Subcutaneous abdominal adipose tissue (tissue), 5 donors: ENCODE measurements around the gene CDX1.

Experiments
- H3K27ac ChIP-seq: one replicate; pipeline ENCODE4 v1.7.0; 2013; ENCODE audit warnings: low read depth, mild to moderate bottlenecking, inconsistent platforms, low read length, moderate library complexity
- H3K27me3 ChIP-seq, 5 donors: one replicate each; pipeline ENCODE4 v1.7.0; 2013; ENCODE audit warnings: low read length in 5 of 5, inconsistent platforms in 1 of 5; ENCODE audit not compliant: control insufficient read depth in 5 of 5, insufficient read depth in 4 of 5
- H3K36me3 ChIP-seq, 5 donors: one replicate each; pipeline ENCODE4 v1.7.0; 2013; ENCODE audit warnings: low read length in 5 of 5; ENCODE audit not compliant: control insufficient read depth in 5 of 5, insufficient read depth in 5 of 5
- H3K4me1 ChIP-seq, 5 donors: one replicate each; pipeline ENCODE4 v1.7.0; 2013; ENCODE audit warnings: low read length in 5 of 5, mild to moderate bottlenecking in 3 of 5, moderate library complexity in 1 of 5; ENCODE audit not compliant: control insufficient read depth in 5 of 5, insufficient read depth in 5 of 5
- H3K4me3 ChIP-seq, 5 donors: one replicate each; pipeline ENCODE4 v1.7.0; 2013; ENCODE audit warnings: low read length in 5 of 5, low read depth in 1 of 5
- H3K9ac ChIP-seq, 5 donors: one replicate each; pipeline ENCODE4 v1.7.0; 2013; ENCODE audit warnings: low read length in 5 of 5, mild to moderate bottlenecking in 4 of 5, moderate library complexity in 3 of 5
- H3K9me3 ChIP-seq, 5 donors: one replicate each; pipeline ENCODE4 v1.7.0; 2013; ENCODE audit warnings: low read length in 5 of 5; ENCODE audit not compliant: control insufficient read depth in 5 of 5
- donor health status: healthy.
- donor health status: healthy.
- donor health status: healthy.
- donor health status: healthy.
- donor health status: healthy.

CDX1 gene

GRCh38 chr5:150192462-150192861, 25.9 kb downstream of the CDX1 start:
- Histone ChIP-seq H3K27me3 (peaks cover 13 to 34% (median 24%) of the 10 kb centered on the region in 5 donors), H3K4me1 (peaks cover 0 to 11% (median 5%) of the 10 kb centered on the region in 5 donors), H3K4me3 (no peak overlapping the region)

GRCh38 chr5:150195736-150196485, 29.3 kb downstream of the CDX1 start:
- H3K9ac ChIP-seq = no peak overlapping the region
- H3K27me3 ChIP-seq = peaks cover 0 to 8% (median 3%) of the 10 kb centered on the region in 5 donors
- H3K4me1 ChIP-seq = peaks cover 0 to 3% (median 0%) of the 10 kb centered on the region in 5 donors
- no peak overlapping the region for H3K27ac ChIP-seq
- H3K4me3 ChIP-seq = no peak overlapping the region
- no peaks in the 10 kb centered on the region for H3K9me3 ChIP-seq
- no peaks in the 10 kb centered on the region for H3K36me3 ChIP-seq

More at GRCh38 chr5:150192462-150192861, 25.9 kb downstream of the CDX1 start:
- H3K36me3 ChIP-seq = no peaks in the 10 kb centered on the region
- no peaks in the 10 kb centered on the region for H3K9me3 ChIP-seq
- H3K27ac ChIP-seq = no peak overlapping the region
- H3K9ac ChIP-seq = no peak overlapping the region

GRCh38 chr5:150196514-150196913, 29.9 kb downstream of the CDX1 start:
- H3K27ac ChIP-seq = no peak overlapping the region
- H3K27me3 ChIP-seq = peaks cover 0 to 7% (median 0%) of the 10 kb centered on the region in 5 donors
- H3K4me3 ChIP-seq = no peak overlapping the region
- H3K4me1 ChIP-seq = peaks cover 0 to 3% (median 0%) of the 10 kb centered on the region in 5 donors
- H3K9ac ChIP-seq = no peak overlapping the region
- no peaks in the 10 kb centered on the region for H3K36me3 ChIP-seq
- no peaks in the 10 kb centered on the region for H3K9me3 ChIP-seq

- H3K4me1 ChIP-seq = peaks cover 0 to 3% (median 0%) of the 10 kb centered on the region in 5 donors
- H3K9ac ChIP-seq = no peak overlapping the region
Observed at GRCh38 chr5:150196986-150197385, 30.4 kb downstream of the CDX1 start.

GRCh38 chr5:150197476-150197875, 30.9 kb downstream of the CDX1 start:
- Histone ChIP-seq H3K4me1 (peaks cover 0 to 3% (median 0%) of the 10 kb centered on the region in 5 donors), H3K4me3 (no peak overlapping the region), H3K9me3 (no peaks in the 10 kb centered on the region), H3K9ac (no peak overlapping the region), H3K36me3 (no peaks in the 10 kb centered on the region), H3K27me3 (peaks cover 0 to 2% (median 0%) of the 10 kb centered on the region in 5 donors), H3K27ac (no peak overlapping the region)

More at GRCh38 chr5:150196986-150197385, 30.4 kb downstream of the CDX1 start:
- no peaks in the 10 kb centered on the region for H3K9me3 ChIP-seq
- no peak overlapping the region for H3K27ac ChIP-seq
- no peak overlapping the region for H3K4me3 ChIP-seq
- no peaks in the 10 kb centered on the region for H3K36me3 ChIP-seq
- H3K27me3 ChIP-seq = peaks cover 0 to 5% (median 0%) of the 10 kb centered on the region in 5 donors

- Histone ChIP-seq H3K4me1 (peaks cover 0 to 3% (median 0%) of the 10 kb centered on the region in 5 donors), H3K27ac (no peak overlapping the region), H3K36me3 (no peaks in the 10 kb centered on the region), H3K4me3 (no peak overlapping the region), H3K9me3 (no peaks in the 10 kb centered on the region), H3K9ac (no peak overlapping the region), H3K27me3 (peaks cover 0 to 3% (median 0%) of the 10 kb centered on the region in 5 donors)
Observed at GRCh38 chr5:150202501-150202900, 35.9 kb downstream of the CDX1 start.

GRCh38 chr5:150203832-150204589, 37.4 kb downstream of the CDX1 start:
- peaks cover 0 to 5% (median 0%) of the 10 kb centered on the region in 5 donors for H3K4me1 ChIP-seq
- H3K9ac ChIP-seq = no peak overlapping the region
- H3K27me3 ChIP-seq = peaks cover 0 to 3% (median 0%) of the 10 kb centered on the region in 5 donors
- no peak overlapping the region for H3K4me3 ChIP-seq
- no peaks in the 10 kb centered on the region for H3K36me3 ChIP-seq
- no peaks in the 10 kb centered on the region for H3K9me3 ChIP-seq
- no peak overlapping the region for H3K27ac ChIP-seq

GRCh38 chr5:150204590-150204960, 38.0 kb downstream of the CDX1 start:
- peaks cover 0 to 3% (median 0%) of the 10 kb centered on the region in 5 donors for H3K27me3 ChIP-seq
- H3K27ac ChIP-seq = no peak overlapping the region
- H3K9me3 ChIP-seq = no peaks in the 10 kb centered on the region
- H3K9ac ChIP-seq = no peak overlapping the region
- H3K4me3 ChIP-seq = no peak overlapping the region
- peaks cover 0 to 7% (median 0%) of the 10 kb centered on the region in 5 donors for H3K4me1 ChIP-seq
- H3K36me3 ChIP-seq = no peaks in the 10 kb centered on the region

- Histone ChIP-seq H3K27ac (no peak overlapping the region), H3K36me3 (no peaks in the 10 kb centered on the region), H3K4me1 (peaks cover 0 to 7% (median 0%) of the 10 kb centered on the region in 5 donors), H3K27me3 (peaks cover 0 to 4% (median 0%) of the 10 kb centered on the region in 5 donors), H3K9me3 (no peaks in the 10 kb centered on the region), H3K4me3 (no peak overlapping the region), H3K9ac (no peak overlapping the region)
Observed at GRCh38 chr5:150206098-150206778, 39.7 kb downstream of the CDX1 start.
